Stimulated activated naive CD8-positive, alpha-beta T cell treated with anti-CD3 and anti-CD28 coated beads, Interleukin-15, Interleukin-2, amounts not matched to agents 100 ng/mL and 50 ng/mL, for 24 hours (primary cell): ENCODE data around the gene GDPD3.
A peak's percentile ranks its signal among the peaks of the same experiment; 100 is the strongest.

Source experiments
- H3K27ac Mint-ChIP-seq: one replicate; pipeline ENCODE4 v1.8.0; 2021; ENCODE audit warnings: mild to moderate bottlenecking, mixed read lengths
- H3K27me3 Mint-ChIP-seq: one replicate; pipeline ENCODE4 v1.8.0; 2021; ENCODE audit warnings: mixed read lengths
- H3K36me3 Mint-ChIP-seq: one replicate; pipeline ENCODE4 v1.8.0; 2021; ENCODE audit warnings: low read depth, mixed read lengths
- H3K4me1 Mint-ChIP-seq: one replicate; pipeline ENCODE4 v1.8.0; 2021; ENCODE audit warnings: low read depth, mixed read lengths
- H3K4me3 Mint-ChIP-seq: one replicate; pipeline ENCODE4 v1.8.0; 2021; ENCODE audit warnings: mild to moderate bottlenecking, mixed read lengths
- H3K9me3 Mint-ChIP-seq: one replicate; pipeline ENCODE4 v1.8.0; 2021; ENCODE audit warnings: mixed read lengths

GDPD3 gene

DNA sequence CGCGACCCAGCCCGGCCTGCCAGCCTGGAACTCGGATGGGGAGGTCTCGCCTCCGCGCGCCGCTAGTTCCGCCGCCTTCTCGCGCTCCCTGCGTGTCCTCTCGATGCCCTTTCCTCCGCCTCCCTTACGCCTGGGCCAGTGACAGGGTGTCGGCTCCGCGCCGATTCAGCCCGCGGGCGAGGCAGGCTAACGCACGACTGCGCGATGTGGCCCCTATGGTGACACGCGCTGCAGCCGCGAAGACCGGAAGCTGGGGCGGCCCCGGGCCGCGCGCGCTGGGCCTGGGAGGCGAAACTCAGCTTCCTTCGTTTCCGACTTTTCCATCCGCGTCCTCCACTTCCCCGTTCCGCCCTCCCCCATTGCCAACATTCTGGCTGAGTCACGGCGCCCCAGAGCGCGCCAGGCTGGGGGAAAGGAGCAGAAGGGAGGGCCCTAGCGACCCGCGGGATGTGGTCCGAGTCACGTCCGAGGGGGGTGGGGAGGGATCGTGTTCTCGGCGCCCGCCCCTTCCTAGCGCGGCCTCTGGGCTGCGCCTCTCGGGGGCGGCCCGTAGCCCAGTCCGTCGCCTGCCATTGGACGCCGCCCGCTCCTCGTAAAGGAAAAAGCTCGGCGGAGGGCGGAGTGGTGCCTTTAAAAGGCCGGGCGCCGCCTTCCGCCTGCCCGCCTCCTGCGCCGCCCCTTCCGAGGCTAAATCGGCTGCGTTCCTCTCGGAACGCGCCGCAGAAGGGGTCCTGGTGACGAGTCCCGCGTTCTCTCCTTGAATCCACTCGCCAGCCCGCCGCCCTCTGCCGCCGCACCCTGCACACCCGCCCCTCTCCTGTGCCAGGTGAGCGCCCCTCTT, 48.0 kb downstream of the GDPD3 start, which contains the start of gene ALDOA:
Gene ALDOA (plus strand): TSS at position 659 of the 841 bp plus-strand sequence. CDS start 1,138 bp downstream, outside the sequence.
- peaks cover 54% of the 10 kb centered on the region for H3K36me3 Mint-ChIP-seq

DNA sequence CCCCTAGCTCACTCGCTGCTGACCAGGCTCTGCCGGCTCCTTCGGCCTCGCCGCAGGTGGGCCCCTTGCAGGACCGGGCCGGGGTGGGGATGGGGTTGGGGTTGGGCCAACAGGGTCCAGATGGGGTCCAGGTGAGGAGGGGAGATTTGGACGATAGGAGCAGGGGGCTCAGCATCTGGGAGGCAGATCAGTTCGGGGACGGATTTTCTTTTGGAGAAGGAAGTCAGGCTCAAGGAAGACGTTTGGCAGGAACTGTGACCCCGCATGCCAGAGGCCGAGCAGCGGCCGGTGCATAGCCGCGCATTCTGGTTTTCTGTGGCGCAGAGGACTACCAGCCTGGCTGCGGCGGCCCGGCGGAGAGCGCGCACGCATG, 48.6 kb downstream of the GDPD3 start:
- Mint-ChIP-seq H3K4me1 (peaks cover 42% of the 10 kb centered on the region), H3K36me3 (peaks cover 48% of the 10 kb centered on the region)

More for the DNA sequence above, 48.0 kb downstream of the GDPD3 start, which contains the start of gene ALDOA:
- Mint-ChIP-seq H3K4me3 (peak within 1 kb of the TSS; percentile 99), H3K9me3 (no peaks in the 10 kb centered on the region), H3K4me1 (peaks cover 45% of the 10 kb centered on the region), H3K27ac (peak within 1 kb of the TSS; percentile 100), H3K27me3 (no peaks in the 10 kb centered on the region)

DNA sequence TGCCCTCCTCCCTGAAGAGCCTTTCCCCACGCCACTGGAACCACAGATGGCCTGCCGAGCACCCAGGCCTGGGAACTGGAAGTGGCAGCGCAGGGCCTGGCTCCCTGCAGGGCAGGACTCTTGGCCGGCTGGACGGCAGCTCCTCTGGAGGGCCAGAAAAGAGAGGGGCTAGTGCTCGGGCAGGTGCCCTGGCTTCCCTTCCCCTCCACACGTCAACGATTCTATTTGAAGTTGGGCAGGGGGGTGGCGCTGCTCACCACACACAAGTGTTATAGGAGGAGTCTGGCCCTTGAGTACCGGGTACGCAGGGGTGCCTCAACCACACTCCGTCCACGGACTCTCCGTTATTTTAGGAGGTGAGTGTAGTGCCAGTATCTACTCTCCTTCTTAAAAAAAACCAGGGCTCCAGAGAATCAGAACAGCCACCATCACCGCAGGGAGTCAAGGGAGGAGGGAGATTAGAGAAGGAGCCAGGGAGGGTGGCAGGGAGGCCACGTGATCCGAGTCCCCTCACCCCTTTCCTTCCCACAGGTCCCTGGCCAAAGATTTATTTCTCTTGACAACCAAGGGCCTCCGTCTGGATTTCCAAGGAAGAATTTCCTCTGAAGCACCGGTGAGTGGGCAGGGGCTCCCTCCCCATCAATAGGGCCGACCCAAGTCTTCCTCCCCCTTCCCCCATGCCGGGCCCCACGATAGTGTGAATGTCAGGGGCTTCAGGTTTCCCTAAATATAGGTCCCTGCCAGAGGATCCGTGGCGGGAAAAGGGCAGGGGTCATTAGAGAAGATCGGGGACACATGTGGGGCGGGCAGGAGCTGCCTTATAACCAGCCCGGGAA, 49.2 kb downstream of the GDPD3 start:
- H3K9me3 Mint-ChIP-seq: no peaks in the 10 kb centered on the region
- H3K4me3 Mint-ChIP-seq: peak overlapping the region; percentile 99
- H3K27me3 Mint-ChIP-seq: no peaks in the 10 kb centered on the region
- H3K27ac Mint-ChIP-seq: peak overlapping the region; percentile 100
- H3K4me1 Mint-ChIP-seq: peaks cover 36% of the 10 kb centered on the region
- peaks cover 42% of the 10 kb centered on the region for H3K36me3 Mint-ChIP-seq

More for the DNA sequence above, 48.6 kb downstream of the GDPD3 start:
- Mint-ChIP-seq H3K27ac (peak overlapping the region; percentile 100), H3K9me3 (no peaks in the 10 kb centered on the region), H3K4me3 (peak overlapping the region; percentile 99), H3K27me3 (no peaks in the 10 kb centered on the region)

DNA sequence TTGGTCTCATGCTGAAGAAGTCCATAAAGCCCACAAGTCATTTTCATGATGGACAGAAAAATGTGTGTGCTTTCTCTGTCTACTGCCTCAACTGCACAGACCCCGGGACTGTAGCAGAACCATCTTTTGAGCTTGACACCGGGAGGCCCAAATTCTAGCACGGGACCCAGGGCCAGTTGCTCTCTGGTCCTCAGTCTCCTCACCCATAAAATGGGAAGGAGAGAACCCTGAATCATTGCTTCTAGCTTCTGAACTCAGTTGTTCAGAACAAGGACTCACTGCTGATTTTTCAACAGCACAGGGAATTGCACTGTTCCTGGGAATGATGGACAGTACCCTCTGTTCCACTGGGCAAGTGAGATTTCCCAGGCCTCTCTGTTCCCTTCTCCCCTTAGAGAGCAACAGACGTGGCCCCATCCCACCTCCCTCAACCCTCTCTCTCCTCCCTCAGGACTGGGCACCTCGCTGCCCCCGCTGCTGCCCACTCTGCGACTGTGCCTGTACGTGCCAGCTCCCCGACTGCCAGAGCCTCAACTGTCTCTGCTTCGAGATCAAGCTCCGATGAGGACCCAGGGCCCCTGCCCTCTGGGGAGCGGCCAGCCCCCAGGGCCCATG, 50.0 kb downstream of the GDPD3 start:
- Mint-ChIP-seq H3K36me3 (peaks cover 35% of the 10 kb centered on the region), H3K4me3 (peak overlapping the region; percentile 99), H3K4me1 (peaks cover 30% of the 10 kb centered on the region), H3K27me3 (no peaks in the 10 kb centered on the region), H3K27ac (peak overlapping the region; percentile 100), H3K9me3 (no peaks in the 10 kb centered on the region)

DNA sequence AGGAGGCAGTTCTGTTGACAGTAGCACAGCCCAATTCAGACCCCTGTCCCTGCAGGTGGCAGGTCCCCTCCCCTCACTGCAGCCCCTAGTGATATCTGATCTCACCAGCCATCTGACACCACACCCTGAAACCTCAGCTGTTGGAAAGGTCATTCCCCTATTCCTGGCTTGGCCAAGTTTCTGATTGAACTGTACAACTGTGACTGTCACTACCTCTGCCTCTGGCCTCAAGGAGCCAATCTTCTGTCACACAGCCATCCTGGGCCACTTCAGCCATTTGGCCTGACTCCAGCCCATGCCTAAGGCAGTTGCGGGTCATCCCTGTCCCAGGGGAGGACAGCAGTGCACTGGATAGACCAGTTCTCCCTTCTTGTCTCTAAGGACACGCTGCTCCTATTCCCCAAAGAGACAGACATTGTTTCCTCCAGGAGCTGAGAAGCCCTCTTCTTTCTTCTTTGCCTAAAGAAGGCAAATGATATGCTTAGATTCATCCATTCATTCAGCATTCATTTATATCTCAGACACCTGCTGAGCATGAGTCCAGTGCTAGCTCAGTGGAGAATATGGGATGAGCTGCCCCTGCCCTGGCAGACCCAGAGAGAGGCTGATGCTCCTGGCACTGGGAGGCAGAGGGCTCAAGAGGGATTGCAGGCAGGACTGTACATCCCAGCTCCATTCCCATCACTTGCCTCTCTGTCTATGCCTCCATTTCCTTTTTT, 52.3 kb downstream of the GDPD3 start:
- no peaks in the 10 kb centered on the region for H3K9me3 Mint-ChIP-seq
- no peak overlapping the region for H3K27ac Mint-ChIP-seq
- no peaks in the 10 kb centered on the region for H3K27me3 Mint-ChIP-seq
- H3K4me1 Mint-ChIP-seq: peaks cover 12% of the 10 kb centered on the region
- peaks cover 14% of the 10 kb centered on the region for H3K36me3 Mint-ChIP-seq
- no peak overlapping the region for H3K4me3 Mint-ChIP-seq

DNA sequence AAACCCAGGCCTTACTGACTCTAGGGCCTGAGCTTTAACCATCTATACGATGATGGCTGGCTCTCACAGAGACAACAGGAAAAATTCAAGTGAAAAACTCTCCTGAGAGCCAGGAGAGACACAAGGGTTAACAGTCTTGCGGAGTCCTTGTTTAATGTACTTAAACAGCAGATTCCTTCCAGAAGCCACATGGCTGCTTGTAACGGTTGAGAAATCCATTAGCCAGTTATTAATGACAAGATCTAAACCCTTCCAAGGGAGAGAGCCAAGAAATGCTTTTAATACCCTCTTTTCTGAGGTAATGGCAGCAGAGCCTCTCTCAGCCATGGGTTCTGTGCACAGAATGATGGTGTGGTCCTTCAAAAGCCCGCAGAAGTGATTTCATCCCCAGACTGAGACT, 53.0 kb downstream of the GDPD3 start:
- Mint-ChIP-seq H3K27me3 (no peaks in the 10 kb centered on the region), H3K36me3 (peaks cover 10% of the 10 kb centered on the region), H3K4me1 (peaks cover 12% of the 10 kb centered on the region), H3K9me3 (no peaks in the 10 kb centered on the region), H3K27ac (no peak overlapping the region), H3K4me3 (no peak overlapping the region)

DNA sequence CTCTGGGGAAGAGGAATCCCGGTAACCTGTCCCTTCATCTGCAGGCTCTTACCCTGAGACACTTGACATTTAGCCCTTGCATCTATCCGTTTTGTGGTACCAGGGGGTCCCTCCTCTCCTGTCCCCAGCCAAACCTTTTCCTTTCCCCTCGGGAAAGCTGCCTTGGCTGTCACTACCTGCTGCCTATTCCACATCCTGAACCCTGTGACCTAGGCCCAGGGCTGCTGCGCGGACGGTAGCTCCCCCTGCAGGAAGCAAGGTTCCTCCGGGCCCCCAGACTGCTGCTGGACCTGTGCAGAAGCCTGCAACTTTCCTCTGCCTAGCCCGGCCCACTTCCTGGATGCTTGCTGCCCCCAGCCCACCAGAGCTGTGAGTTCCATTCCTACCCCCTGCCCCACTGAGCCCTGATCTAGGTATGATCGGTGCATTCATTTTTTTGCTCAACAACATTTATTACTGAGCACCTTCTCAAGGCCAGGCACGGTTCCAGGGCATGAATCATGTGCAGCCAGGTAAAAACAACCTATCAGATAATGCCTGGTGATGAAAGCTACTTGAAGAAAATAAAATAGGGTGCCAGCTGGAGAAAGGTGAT, 58.3 kb downstream of the GDPD3 start:
- Mint-ChIP-seq H3K36me3 (no peaks in the 10 kb centered on the region), H3K27me3 (no peaks in the 10 kb centered on the region), H3K4me1 (peaks cover 13% of the 10 kb centered on the region), H3K27ac (no peak overlapping the region), H3K4me3 (no peak overlapping the region), H3K9me3 (no peaks in the 10 kb centered on the region)
